ENCODE measurements around the gene AGO3.

DNA sequence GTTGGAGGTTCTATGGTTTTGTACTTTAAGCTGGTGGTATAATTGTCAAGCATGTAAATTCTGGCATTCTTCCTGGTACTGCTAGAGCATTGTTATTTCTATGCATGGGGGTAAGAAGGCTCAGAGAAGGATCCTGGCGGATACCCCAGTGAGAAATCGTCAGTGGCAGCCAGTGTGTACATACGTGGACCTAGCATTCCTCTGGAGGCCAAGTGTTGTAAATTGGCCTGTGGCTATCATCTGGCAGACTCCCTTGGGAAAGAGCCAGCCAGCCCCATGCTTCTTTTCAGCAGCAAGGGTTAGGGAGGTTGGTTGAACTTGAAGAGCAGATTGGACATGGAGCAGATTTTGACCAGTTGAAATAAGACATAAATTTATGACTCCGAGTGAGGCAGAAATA, 5.2 kb upstream of the AGO3 start:
- TF ChIP-seq SNAPC2 (CRISPR knock-in tag; IDR thresholded peaks at IDR 0.05), result no peak
- TF ChIP-seq ZZZ3 (CRISPR knock-in tag; IDR thresholded peaks at IDR 0.05; ENCODE audit: borderline replicate concordance), result no peak
- TF ChIP-seq, protein P1, sequence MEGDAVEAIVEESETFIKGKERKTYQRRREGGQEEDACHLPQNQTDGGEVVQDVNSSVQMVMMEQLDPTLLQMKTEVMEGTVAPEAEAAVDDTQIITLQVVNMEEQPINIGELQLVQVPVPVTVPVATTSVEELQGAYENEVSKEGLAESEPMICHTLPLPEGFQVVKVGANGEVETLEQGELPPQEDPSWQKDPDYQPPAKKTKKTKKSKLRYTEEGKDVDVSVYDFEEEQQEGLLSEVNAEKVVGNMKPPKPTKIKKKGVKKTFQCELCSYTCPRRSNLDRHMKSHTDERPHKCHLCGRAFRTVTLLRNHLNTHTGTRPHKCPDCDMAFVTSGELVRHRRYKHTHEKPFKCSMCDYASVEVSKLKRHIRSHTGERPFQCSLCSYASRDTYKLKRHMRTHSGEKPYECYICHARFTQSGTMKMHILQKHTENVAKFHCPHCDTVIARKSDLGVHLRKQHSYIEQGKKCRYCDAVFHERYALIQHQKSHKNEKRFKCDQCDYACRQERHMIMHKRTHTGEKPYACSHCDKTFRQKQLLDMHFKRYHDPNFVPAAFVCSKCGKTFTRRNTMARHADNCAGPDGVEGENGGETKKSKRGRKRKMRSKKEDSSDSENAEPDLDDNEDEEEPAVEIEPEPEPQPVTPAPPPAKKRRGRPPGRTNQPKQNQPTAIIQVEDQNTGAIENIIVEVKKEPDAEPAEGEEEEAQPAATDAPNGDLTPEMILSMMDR (CRISPR knock-in tag; IDR thresholded peaks at IDR 0.05), result no peak
